Cardiac muscle cell (in vitro differentiated cells and primary cell): ENCODE results near the gene STRN3. TPM values are rescaled to one million over a fixed set of nuclear protein-coding genes. Genes with fewer than 3 reads are reported as not detected.

Experiments used
- DNase-seq, 2 donors: peaks; one replicate each; pipeline versions ENCODE4 v3.0.0 to v3.0.0-alpha.2; 2010 to 2017; ENCODE audit warnings: low read depth in 1 of 2, low spot score in 1 of 2
- H3K27ac ChIP-seq: fragments of 200-600 bp; sonication (generic); 2 replicates; pipeline ENCODE4 v1.5.1; 2016
- H3K27me3 ChIP-seq: fragments of 200-600 bp; sonication (generic); 2 replicates; pipeline ENCODE4 v1.6.0; 2016; ENCODE audit warnings: control low read depth
- H3K36me3 ChIP-seq: fragments of 200-600 bp; sonication (generic); 2 replicates; pipeline ENCODE4 v1.5.1; 2016; ENCODE audit warnings: control low read depth
- H3K4me1 ChIP-seq: fragments of 200-600 bp; sonication (generic); 2 replicates; pipeline ENCODE4 v1.8.1; 2017; ENCODE audit warnings: low read depth, mild to moderate bottlenecking, mixed run types
- H3K4me3 ChIP-seq: fragments of 200-600 bp; sonication (generic); 2 replicates; pipeline ENCODE4 v1.5.1; 2016; ENCODE audit warnings: mild to moderate bottlenecking
- H3K9me3 ChIP-seq: fragments of 200-600 bp; sonication (generic); 2 replicates; pipeline ENCODE4 v1.5.1; 2017; ENCODE audit warnings: low read depth, mild to moderate bottlenecking, control low read depth
- polyA plus RNA-seq: library from polyadenylated mRNA; unstranded; fragments of >200 nt; fragmentation: Nextera tagmentation; extraction: Ambion mirVana; gene quantifications from 2 replicates; pipeline ENCODE4 v1.2.1, GENCODE V29; 2016
- total RNA-seq: library from RNA; depleted of rRNA; stranded (reverse); fragments of >200 nt; gene quantifications from 2 replicates; pipeline ENCODE4 v1.2.3, GENCODE V29; 2016
- TF ChIP-seq, protein P1 (sequence below): IDR thresholded peaks from 2 replicates; pipeline ENCODE4 v1.5.1; 2012; ENCODE audit warnings: low read depth, mild to moderate bottlenecking, low read length

Gene STRN3
- total and polyA plus RNA-seq, 2 experiments from 2014 or later = 18.1 to 57.3 TPM

DNA sequence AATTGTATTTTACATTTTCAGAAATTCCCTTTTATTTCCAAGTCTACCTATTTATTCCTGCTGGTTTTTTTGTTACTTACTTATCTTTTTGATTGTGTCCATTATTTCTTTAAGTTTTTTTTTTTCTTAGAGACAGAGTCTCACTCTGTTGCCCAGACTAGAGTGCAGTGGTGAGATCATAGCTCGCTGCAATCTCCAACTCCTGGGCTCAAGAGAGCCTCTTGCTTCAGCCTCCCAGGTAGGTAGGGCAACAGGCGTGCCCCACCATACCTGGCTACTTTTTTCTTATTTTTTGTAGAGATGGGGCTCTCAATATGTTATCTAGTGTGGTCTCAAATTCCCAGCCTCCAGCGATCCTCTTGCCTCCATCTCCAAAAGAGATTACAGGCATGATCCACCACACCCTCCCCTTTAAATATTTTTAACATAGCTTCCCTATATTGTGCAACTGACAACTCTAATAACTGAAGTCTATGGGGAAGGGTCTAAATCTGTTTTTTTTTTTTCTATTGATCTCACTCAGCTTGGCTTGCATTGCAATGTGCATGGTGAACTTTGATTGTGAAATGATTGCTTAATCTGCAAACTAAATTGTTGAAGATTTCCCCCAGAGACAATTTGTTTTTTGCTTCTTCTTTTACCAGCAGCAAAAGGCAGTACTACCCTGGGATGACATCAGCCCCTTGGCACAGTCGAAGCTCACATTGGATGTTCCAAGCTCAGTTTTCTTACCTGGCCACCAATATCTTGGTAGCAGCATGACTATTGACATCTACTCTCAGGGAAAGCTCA is 177.5 kb downstream of the STRN3 start:
- DNase-seq = no peak
- Histone ChIP-seq H3K4me3 (no peak overlapping the region), H3K36me3 (no peaks in the 10 kb centered on the region), H3K9me3 (no peaks in the 10 kb centered on the region), H3K4me1 (no peaks in the 10 kb centered on the region), H3K27ac (no peak overlapping the region), H3K27me3 (no peaks in the 10 kb centered on the region)
- TF ChIP-seq, protein P1, sequence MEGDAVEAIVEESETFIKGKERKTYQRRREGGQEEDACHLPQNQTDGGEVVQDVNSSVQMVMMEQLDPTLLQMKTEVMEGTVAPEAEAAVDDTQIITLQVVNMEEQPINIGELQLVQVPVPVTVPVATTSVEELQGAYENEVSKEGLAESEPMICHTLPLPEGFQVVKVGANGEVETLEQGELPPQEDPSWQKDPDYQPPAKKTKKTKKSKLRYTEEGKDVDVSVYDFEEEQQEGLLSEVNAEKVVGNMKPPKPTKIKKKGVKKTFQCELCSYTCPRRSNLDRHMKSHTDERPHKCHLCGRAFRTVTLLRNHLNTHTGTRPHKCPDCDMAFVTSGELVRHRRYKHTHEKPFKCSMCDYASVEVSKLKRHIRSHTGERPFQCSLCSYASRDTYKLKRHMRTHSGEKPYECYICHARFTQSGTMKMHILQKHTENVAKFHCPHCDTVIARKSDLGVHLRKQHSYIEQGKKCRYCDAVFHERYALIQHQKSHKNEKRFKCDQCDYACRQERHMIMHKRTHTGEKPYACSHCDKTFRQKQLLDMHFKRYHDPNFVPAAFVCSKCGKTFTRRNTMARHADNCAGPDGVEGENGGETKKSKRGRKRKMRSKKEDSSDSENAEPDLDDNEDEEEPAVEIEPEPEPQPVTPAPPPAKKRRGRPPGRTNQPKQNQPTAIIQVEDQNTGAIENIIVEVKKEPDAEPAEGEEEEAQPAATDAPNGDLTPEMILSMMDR = no peak

Other genes with a start within 250 kb of the STRN3 start
- gene COCH, start 151.8 kb downstream of the STRN3 start, total RNA-seq = 1.1 and 3.2 TPM in 2 replicates
- 1.5 and 2.7 TPM in 2 replicates for gene COCH, start 151.8 kb downstream of the STRN3 start, polyA plus RNA-seq
- 5.9 and 8.2 TPM in 2 replicates for gene AP4S1, start 730 bp downstream of the STRN3 start, total RNA-seq
- 10.5 and 16.9 TPM in 2 replicates for gene AP4S1, start 730 bp downstream of the STRN3 start, polyA plus RNA-seq
- 155 and 180 TPM in 2 replicates for gene HECTD1, start 181.4 kb upstream of the STRN3 start, total RNA-seq
- 49.4 and 61.4 TPM in 2 replicates for gene HECTD1, start 181.4 kb upstream of the STRN3 start, polyA plus RNA-seq